Retina (tissue), 1 donor: ENCODE data around the gene ITGAE.

Experiments used
- DNase-seq: peaks from one replicate; pipeline ENCODE4 v3.0.0-alpha.2; 2016

ITGAE gene

DNA sequence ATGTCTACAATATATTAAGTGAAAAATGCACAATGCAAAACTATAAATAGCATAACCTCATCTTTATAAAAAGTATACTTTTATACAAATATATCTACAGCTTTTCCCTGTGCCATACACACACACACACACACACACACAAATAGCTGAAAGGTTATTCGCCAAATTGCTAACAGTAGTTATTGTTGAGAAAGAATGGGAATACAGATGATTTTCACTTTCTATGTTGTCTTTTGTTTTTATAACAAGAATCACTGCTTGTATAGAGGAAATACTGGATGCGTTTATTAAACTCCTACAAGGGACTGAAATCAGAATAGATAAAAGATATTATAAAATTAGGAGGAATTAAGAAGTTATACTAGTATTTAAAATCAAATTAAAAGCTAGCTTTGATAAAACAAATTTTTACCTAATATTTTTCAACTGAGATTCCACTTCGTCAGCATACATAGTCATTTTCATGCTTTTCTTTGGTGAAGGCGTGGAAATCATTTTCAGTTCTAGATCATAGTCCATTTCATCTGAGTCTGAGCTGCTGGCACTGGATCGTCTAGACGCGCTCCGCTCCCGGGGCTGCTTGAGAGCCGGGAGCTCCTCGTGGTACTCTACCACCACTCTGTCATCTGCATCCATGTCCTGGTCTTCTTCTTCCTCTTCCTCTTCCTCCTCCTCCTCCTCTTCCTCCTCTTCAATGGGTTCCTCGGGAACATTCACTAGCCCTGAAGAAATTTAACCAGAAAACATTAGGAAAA, 17.0 kb upstream of the ITGAE start:
- DNase-seq: no peak

DNA sequence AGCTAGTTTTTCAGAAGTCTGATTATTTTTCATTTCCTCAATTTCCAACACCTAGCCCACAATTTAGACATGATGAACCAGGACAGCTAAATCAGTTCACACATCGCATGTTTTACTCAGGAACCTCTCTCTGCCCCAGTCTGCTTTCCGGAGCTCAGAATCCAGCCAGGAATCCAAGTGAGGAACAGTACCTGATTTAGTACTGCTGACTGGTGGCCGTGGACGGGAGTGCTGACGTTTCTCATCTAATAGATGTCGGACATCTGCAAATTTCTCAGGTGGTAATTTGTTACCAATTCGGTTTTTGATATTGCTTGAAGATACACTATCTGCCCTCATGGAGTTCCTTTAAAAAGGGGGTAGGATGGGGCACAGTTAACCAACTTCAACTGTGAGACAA, 14.9 kb upstream of the ITGAE start:
- DNase-seq: no peak

DNA sequence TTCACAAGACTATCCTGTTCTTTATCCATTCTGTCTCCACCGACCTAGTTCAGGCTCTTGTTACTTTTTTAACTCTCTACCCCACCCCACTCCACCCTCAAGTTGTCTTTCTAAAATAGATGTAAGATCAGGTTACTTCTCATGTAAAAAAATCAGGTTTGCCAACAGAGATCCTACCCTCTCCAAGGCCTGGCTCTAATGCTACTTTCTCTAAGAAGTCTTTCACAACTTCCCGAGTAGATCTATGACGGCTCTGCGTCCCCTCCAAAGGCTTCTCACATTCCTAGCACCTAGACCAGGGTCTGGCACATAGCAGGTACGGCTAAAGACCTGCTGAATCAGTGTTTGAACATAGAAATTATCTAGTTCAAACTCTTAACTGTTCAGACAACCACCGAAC, 14.1 kb upstream of the ITGAE start:
- no peak for DNase-seq

DNA sequence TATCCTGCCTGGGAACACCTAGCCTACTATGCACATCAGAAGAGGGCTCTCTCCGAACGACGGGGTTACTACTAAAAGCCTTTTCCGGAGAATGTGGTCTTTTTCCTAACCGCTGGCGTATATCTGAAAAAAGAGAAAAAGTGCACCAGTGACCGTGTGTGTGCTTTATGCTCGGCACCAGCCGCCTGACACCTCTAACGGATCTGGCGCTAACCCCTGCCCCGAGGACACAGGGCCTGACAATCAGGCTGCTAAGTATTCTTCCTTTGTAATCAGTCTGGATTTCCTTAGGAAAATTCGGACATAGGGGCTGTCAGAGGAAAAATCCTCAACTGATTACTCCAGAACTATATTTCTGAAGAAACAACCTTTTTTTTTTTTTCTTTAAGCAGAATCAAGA, 13.4 kb upstream of the ITGAE start:
- DNase-seq: no peak

DNA sequence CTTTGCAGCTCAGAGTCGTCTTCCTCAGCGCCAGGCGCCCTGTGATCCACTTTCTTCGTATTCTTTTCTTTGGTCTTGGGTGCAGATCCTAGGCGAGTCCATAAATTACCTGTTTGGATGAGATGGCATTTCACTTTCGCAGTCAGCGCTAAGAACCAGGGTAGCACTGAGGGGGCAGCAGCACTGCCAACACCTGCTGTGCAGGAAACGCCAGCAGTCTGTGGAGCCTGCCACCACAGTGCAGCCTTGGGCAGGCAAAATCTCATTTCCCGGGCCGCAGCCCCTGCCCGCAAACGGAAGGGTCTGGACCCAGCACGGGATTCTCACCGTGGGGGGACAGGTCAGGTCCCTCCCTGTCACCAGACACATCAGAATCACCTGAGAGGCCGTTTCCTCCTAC, 12.2 kb upstream of the ITGAE start:
- DNase-seq: no peak

DNA sequence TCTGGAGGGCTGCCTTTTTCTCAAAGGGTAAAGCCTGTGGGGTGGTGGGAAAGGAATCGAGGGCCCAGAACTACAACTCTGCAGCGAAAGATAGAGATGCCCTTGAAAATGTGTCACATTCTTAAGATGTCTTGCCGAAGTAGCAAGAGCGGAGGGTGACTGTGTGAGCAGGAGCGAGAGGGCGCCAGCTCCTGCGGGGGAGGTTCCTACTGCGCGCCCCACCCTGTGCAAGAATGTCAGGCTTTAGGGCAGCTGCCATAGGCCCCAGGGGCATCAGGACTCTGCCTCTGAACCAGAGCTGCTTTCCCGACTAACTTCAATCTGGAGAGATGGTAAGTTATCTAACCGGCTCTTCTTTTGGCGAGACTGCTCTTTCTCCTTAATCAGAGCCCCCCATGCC, 11.8 kb upstream of the ITGAE start:
- DNase-seq: no peak

DNA sequence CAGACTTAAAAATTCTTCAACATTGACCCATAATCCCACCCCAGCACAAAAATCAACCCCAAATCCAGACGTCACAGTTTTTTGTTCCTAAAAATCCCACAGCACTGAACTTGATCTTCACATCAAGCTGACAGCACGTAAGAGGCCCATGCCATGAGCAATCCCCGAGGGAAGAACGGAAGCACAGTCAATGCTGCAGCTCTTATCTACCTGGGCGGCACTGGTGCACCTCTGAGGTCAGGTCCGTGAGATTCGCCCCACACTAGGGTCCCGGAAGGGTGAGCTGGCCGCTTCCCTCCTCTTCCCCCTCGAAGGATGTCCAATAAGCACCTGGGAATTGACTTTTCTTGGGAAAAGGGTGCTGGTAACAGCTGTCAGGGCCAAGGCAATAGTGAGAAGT, 11.3 kb upstream of the ITGAE start:
- no peak for DNase-seq

DNA sequence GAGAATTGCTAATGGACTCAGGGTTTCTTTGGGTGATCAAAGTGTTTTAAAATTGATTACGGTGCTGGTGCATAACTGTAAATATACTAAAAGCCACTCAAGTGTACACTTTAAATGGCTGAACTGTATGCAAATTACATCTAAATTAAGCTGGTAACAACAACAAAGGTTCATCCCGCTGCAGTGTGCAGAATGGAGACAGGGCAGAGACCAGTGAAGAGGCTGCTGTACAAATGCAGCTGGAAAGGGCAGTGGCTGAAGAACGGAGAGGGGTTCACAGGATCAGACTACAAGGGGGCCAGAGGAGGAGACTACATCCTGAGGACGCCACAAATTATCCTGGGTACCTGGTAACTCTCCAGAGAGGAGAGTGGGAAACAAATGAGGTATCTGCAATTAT, 9.0 kb upstream of the ITGAE start:
- DNase-seq: no peak

DNA sequence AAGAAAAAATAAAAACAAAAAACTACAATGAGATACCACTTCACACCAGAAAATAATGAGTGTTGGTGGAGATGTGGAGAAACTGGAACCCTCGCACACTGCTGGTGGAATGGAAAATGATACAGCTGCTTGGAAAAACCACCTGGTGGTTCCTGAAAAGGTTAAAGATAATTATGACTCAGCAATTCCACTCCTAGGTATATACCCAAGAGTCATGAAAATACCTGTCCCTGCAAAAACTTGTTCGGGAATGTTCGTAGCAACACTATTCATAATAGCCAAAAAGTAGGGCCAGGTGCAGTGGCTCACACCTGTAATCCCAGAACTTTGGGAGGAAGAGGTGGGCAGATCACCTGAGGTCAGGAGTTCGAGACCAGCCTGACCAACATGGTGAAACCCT, 8.1 kb upstream of the ITGAE start:
- DNase-seq: no peak

DNA sequence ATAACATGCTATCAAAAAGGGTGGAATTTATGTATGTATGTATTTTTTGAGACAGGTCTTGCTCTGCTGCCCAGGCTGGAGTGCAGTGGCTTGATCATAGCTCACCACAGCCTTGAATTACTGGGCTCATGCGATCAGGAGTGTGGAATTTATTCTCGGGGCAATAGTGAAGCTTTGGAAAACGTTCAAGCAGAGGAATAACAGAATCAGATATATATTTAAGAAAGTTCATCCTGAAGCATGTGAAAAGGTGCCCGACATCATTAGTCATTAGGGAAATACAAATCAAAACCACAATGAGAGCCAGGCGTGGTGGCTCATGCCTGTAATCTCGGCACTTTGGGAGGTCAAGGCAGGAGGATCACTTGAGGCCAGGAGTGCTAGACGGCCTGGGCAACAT, 7.7 kb upstream of the ITGAE start:
- no peak for DNase-seq

DNA sequence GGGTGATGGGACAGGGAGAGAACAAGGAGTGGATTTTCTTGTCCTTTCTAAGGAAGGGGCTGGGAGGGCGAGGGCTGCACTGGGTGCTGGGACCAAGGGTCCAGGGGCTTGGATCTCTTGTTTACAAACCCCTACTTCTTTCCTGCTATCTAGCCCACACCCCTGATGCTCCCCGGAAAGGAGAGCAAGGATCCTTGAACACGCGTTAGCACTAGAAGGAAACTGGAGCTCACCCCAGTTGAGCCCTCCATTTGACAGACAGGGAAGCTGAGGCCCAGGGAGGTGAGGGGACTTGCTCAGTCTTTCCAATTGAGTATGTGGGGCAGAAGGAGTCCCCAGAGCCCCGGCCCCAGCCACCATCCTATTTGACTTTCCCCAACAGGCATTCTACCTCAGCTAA, 4.6 kb upstream of the ITGAE start:
- no peak for DNase-seq

DNA sequence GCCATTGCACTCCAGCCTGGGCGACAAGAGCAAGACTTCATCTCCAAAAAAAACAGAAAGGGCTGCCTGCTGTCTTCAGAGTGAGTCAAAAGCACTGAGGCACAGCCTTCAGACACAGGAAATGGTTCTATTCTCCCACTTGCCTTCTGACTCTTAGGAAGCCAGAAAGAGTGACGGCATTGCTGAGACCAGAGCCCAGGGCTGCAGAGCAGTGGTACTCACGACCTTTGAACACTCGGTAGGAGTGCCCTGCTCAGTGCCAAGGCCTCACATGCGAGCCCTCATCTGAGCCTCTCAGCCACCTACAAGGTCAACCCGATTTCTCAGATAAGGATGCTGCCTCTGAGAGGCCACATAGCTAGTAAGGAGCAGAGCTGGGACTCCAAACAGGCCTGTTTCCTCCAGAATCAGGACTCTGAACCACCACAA, 3.5 kb upstream of the ITGAE start:
- no peak for DNase-seq

DNA sequence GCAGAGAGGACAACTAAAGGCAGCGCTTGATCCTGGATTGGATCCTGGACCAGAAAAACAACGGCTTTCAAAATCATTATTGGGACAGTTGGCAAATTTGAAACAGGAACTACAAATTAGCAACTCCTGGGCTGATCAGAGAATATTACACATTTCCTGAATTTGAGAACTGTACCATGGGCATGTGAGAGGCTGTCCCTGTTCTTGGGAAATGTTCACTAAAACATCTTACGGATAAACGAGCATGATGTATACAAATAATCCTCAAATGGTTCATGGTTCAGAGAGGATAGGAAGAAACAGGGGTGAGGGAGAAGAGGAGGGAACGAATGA, 2.3 kb upstream of the ITGAE start:
- DNase-seq: no peak

DNA sequence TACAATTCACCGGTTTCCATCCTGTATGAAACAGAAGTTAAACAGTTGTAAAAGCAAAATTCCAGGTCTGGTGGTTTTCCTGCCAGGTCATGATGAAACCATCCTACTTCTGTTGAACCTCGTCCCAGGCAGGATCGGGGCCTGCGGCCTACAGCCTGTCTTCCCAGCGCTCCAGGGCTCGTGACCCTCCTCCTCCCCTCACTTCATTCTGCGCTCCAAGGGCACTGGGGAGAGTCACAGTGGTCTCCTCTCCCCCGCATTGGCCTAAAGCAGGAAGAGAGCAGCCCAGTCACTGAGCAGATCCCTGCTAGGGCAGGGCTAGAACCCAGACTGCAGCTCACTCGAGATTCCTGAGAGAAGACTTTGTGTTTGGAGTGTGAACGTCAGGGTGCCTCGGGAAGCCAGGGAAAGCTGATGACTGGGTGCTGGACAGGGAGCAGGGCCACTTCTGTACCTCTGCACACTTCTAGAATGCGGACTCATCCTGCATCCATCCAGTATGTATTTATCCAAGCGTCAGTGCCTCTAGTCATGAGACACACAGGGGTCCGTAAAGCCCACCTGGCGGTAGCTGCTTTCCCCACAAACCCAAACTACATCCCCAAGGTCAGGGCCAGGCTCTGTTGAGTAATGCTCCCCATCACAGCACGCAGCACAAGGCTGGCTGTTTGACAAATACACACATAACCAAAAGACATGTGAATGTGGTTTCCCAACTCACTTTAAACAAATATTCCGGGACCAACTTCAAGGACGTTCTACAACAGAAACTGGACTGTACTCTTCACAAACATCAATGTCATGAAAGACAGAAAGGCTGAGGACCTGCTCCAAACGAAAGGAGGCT, 1.7 kb upstream of the ITGAE start:
- no peak for DNase-seq

DNA sequence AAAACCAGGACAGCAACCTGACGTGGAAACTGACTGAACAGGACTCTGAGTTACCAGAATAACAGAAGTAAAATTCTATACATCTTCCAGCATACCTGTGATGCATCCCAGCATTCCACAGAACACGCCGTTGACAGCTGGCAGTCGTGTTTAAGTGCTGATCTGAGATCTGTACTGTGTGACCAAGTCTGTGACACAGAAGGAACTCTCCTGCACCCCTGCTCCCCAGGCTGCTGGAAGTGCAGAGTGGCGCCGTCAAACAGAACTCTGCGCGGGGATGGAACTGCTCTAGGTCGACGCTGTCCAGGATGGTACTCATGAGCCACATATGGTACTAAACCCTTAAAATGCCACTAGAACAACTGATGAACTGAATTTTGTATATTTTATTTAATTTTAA, 804 bp upstream of the ITGAE start:
- DNase-seq: no peak

DNA sequence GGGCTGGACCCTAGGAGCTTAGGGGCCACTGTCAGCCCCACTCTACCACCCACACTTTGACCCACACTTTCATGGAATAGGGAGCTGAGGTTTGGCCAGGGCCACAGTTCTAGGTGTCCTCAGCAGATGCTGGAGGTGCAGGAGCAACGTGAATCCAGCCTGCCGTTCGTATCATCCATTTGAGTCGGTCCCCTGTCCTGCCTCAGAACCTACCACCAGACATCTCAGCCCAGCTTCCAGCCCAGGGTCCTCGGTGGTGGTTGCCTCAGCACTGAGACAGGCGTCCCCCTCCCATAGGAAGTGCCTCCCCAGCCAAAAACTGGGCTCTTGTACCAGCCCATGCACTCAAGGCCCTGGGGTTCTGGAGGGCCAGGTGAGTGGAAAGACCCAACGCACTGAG, 359 bp upstream of the ITGAE start:
- DNase-seq: no peak

DNA sequence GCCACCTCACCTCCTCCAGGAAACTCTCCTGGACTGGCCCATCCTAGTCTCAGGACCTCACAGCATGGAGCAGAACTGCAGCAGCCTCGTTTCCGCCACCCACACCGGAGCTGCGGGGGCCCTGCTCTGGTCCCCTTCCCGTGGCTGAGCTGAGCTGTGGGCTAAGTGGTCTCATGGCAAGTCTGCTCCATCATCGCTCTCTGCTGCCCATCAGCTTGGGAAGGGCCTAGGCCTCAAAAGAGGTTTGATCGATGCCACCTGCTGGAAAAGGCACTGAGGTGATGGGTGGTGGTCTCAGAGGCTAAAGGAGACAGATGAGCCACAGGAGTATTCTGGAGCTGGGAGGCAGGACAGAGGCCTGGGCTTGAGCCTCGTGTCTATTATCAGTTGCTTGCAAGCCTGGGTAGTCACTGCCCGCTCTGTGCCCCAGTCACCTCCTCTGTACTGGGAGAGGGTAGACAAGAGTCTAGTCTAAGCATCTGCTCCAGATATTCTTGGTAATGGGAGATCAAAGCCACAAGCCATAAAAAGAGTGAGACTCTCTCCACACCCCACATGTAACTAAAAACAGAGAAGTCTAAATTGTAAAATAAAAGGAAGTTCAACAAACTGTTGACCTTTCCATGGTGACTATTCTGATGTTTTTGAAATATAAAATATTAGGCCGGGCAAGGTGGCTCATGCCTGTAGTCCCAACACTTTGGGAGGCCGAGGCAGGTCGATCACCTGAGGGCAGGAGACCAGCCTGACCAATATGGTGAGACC, 1.6 kb downstream of the ITGAE start:
- DNase-seq: no peak

DNA sequence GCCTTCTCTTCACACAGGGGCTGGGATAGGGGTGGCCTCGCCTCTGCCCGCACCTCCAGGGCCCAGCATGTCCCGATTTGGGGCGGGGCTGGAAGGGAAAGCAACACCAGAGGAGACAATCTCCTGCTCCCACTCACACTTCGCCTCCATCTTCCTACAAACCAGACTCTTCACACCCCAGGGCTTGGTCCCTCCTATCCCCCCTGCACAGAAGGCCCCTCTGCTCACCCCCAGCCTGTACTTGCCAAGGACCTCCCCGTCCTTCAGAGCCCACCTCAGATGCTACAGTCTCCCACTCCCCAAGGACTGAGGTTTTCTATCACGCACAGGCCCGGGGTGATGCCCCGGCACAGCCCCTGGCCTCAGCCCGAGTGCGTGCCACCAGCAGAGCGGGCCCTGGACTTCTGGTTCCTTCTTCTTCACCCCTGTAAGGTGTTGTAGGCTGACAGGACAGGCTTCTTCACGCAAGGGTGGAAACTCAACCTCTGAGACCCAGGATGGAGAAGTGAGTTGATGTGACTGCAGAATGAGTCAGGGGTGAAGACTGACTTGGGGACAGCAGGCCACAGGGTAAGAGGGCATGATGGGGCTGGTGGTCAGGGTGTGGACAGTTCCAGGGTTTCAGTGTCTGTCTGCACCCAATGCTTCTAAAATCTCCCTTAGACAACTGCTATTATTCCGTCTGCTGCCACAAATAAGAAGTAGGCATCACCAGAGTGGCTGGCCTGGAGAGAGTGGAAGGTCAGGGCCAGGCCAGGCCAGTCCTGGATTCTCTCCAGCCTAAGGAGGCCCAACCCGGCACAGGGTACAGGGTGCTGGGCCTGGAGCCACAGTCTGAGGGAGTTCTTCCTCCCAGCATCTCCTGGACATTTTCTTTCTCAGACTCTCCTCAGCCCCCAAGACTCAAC, 2.5 kb downstream of the ITGAE start:
- DNase-seq: no peak

DNA sequence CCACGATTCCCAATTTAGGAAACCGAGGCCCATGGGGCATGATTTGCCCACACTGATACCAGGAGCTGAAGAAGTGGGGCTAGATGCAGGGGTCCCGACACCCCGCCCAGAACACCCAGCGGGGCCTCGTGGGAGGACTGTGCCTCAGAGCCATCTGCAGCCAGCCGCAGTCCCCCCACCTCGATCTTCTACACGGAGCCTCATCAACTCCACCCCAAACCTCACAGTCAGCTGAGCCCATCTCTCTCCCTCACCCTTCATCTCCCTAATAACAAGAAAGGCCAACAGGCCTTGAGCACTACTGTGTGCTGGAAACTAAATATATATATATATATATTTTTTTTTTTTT, 4.2 kb downstream of the ITGAE start:
- no peak for DNase-seq

DNA sequence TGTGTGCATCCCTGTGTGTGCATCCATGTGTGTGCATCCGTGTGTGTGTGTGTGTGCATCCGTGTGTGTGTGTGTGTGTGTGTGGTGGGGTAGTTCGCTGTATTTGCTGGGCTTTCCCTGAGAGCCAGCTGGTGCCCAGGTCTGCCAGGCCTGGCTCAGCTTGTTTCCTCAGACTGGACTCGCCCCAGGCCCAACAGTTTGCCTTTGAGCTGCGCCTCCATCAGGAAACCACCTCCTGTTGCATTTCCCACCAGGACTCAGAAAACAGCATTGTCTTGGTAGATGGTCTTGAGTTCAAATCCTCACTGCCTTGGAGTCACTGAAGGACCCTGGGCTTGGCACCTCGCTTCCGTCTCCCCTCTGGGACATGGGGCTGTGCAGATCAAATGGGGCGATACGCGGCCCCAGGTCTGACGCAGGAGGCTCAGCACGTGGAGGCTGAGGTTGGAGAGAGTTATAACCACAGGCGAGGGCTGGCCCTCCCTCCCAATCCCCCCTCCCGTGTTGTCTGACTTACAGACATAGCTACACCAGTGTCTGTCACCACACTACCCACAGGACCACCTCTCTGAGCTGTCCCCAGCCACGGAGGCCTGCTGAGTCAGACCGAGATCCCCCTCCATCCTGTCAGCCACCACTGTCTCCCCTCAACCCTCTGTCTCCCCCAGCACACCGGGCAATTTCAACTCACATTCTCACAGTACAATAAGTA, 4.7 kb downstream of the ITGAE start:
- no peak for DNase-seq

DNA sequence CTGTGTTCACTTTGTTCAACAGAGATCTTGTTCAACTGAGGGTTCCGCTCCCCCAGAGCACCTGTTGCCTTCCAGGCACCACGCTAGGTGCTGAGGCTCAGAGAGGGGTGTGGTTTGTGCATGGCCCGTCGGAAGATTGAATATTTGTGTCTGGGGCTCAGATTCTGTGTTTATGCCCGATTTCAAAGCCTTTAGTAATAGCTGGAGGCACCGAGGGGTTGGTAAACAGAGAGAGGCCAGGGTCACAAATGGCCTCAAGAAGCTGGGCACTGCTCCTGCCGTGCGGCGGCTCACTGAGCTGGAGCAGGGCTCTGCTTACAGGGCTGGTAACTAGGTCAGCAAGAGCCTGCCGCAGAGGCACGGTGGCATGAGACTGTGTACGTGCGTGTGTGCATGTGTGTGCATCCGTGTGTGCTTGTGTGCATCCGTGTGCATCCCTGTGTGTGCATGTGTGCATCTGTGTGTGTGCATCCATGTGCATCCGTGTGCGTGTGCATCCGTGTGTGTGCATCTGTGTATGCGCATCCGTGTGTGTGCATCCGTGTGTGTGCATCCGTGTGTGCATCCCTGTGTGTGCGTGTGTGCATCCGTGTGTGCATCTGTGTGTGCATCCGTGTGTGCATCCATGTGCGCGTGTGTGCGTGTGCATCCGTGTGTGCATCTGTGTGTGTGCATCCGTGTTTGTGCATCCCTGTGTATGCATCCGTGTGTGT, 5.4 kb downstream of the ITGAE start:
- peak; percentile 60 for DNase-seq
